Astrocyte of the spinal cord (primary cell): ENCODE measurements around the gene TAF1D.
"Not testable (repeated sequence)": the region's sequence is repeated elsewhere in the genome, so short reads cannot be mapped to it uniquely, and the experiment has no call there.

Source experiments
- DNase-seq: peaks from one replicate; pipeline ENCODE4 v3.0.0; 2011; ENCODE audit warnings: low read depth, low spot score
- H3K4me3 ChIP-seq: 2 replicates; pipeline ENCODE4 v1.5.1; 2011; ENCODE audit warnings: low read depth, mild to moderate bottlenecking, low read length, moderate library complexity
- in situ Hi-C: cut with HindIII; loops from 2 replicates; pipeline ENCODE4 v1.10.0; 2017; ENCODE audit warnings: low sequenced_read_pairs
- TF ChIP-seq, protein P1 (sequence below): IDR thresholded peaks from 2 replicates; pipeline ENCODE4 v1.5.1; 2012; ENCODE audit warnings: low read depth, mild to moderate bottlenecking, low read length, inconsistent platforms

The TAF1D gene

DNA sequence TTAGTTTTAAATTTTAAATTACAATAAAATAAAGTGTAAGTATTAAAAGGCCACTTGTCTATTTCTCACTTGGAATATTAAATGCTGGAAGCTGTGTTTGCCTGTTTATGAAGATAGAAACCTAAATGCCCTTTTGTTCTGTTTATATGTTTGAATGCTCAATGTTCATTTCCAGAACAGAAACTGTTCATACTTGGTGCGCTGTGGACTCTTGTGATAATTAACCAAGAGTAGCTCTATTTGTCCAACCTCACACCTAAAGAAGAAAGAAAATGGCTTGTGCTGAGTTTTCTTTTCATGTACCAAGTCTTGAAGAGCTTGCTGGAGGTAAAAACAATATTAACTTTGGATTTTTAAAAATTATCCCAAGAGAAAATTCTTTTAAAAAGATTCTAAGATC lies 5.8 kb upstream of the TAF1D start:
- no peak for DNase-seq
- in situ Hi-C loops, result no loop called here
- TF ChIP-seq, protein P1, sequence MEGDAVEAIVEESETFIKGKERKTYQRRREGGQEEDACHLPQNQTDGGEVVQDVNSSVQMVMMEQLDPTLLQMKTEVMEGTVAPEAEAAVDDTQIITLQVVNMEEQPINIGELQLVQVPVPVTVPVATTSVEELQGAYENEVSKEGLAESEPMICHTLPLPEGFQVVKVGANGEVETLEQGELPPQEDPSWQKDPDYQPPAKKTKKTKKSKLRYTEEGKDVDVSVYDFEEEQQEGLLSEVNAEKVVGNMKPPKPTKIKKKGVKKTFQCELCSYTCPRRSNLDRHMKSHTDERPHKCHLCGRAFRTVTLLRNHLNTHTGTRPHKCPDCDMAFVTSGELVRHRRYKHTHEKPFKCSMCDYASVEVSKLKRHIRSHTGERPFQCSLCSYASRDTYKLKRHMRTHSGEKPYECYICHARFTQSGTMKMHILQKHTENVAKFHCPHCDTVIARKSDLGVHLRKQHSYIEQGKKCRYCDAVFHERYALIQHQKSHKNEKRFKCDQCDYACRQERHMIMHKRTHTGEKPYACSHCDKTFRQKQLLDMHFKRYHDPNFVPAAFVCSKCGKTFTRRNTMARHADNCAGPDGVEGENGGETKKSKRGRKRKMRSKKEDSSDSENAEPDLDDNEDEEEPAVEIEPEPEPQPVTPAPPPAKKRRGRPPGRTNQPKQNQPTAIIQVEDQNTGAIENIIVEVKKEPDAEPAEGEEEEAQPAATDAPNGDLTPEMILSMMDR, result no peak
- H3K4me3 ChIP-seq, result no peak overlapping the region

DNA sequence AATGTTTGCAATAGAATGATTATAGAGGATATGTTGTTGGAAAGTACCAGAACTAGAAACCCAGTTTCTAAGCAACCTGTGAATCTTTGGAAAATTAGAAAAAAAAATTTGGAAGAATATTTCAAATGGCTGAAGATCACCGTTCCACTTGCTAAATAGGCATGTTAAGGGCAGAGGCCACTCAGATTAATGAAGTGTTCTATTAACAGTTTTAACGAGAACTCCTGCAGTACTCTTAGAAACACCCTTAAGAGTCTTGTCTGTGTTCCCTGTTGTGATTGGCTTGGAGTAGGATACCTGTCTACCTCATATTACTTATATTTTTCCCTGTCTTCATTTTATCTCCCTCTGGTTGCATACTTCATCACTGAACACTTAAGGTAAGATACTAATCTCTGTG lies 4.8 kb upstream of the TAF1D start:
- in situ Hi-C loops, result no loop called here
- TF ChIP-seq, protein P1, result no peak
- no peak for DNase-seq

DNA sequence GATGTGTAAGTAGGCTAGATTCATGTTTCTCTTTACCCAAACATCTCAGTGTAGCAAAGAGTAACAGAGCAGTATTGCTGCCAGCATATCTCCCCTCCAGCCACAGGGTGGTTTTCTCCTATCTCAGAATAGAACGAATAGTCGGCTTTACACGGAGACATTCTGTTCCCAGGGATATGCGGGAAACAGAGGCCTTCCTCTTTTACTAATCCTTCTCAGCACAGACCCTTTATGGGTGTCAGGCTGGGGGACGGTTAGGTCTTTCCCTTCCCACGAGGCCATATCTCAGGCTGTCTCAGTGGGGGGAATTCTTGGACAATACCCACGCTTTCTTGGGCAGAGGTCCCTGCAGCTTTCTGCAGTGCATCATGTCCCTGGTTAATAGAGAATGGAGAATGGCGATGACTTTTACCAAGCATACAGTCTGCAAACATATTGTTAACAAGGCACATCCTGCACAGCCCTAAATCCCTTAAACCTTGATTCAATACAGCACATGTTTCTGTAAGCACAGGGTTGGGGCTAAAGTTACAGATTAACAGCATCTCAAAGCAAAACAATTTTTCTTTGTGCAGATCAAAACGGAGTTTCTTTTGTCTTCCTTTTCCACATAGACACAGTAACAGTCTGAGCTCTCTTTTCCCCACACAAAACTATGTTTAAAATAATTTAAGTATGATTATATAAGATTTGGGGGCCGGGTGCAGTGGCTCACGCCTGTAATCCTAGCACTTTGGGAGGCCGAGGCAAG lies 3.9 kb upstream of the TAF1D start:
- in situ Hi-C loops, H3K4me3 ChIP-seq: not testable (repeated sequence)
- peak; percentile 36 for DNase-seq

More for the DNA sequence above, 4.8 kb upstream of the TAF1D start:
- H3K4me3 ChIP-seq, result no peak overlapping the region

DNA sequence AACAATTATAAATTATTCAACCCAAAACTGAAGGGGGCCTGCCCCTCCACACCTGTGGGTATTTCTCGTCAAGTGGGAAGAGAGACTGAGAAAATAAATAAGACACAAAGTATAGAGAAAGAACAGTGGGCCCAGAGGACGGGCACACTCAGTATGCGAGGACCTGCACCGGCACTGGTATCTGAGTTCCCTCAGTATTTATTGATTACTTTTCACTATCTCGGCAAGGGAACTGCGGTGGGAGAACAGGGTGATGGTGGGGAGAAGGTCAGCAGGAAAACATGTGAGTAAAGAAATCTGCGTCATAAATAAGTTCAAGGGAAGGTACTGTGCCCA lies 3.3 kb upstream of the TAF1D start:
- TF ChIP-seq, protein P1, result no peak
- DNase-seq, result no peak
- in situ Hi-C loops, result no loop called here
- no peak overlapping the region for H3K4me3 ChIP-seq

DNA sequence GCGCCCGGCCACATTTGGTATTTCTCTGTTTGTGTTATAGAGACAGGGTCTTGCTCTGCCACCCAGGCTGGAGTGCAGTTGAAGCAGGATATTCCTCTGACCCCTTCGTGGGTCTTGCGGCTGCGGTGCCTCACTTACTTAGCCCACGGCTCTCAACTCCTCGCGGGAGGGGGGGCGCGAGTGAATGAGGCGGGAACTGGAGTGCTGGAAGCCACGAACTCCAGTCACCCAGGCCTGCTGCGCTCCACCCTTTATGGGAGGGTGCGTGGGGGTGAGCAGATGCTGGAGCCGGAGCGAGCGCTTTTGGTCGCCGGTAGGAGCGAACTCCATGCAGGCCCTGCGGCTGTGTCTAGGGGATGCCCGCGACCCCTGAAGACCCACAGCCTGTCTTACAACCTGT lies 2.0 kb upstream of the TAF1D start:
- H3K4me3 ChIP-seq, result no peak overlapping the region
- peak; percentile 29 for DNase-seq
- in situ Hi-C loops, result no loop called here
- TF ChIP-seq, protein P1, result no peak

DNA sequence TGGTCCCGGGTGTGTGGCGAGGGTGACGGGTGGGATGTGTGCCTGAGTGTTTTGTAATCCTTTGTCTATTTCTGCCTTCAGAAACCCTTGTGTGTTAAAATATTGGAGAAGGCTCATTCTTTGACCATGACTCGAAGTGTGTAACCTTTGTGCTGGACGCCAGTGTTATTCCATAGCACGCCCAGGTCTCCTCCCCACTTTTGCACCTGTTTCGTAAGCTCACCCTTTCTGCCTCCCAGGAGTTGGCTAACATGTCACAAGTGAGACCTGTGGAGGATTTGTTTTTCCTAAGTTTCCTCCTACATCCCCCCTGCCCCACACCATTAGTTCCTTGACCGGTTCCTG lies 559 bp upstream of the TAF1D start:
- no peak for DNase-seq
- in situ Hi-C loops, result no loop called here

DNA sequence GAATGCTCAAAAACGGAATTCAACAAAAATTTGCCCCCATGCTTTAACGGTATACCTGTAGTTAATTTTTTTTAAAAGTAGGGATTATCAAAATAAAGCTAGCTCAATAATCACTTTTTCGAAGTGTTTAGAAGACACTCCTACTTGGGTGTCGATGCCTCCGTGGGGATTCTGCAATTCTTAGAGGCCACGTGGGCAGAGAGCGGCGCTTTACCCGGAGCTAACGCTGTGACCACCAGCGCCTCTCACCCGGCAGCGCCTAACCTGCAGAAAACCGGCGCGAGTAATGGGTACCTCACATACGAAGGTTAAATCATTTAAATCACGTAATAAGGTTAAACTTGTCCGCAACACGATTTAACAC lies 583 bp downstream of the TAF1D start:
- DNase-seq, result peak; percentile 64
- in situ Hi-C loops, result no loop called here
- H3K4me3 ChIP-seq, result peak overlapping the region; percentile 92
- TF ChIP-seq, protein P1, result no peak

More for the DNA sequence above, 559 bp upstream of the TAF1D start:
- TF ChIP-seq, protein P1, result no peak
- H3K4me3 ChIP-seq, result peak overlapping the region; percentile 92
